Stimulated activated CD8-positive, alpha-beta memory T cell treated with anti-CD3 and anti-CD28 coated beads, Interleukin-15, amount 100 ng/mL, for 48 hours (primary cell): ENCODE measurements around the gene CACNA2D4.

Experiments used
- DNase-seq, 2 donors: peaks; one replicate each; pipeline ENCODE4 v3.0.0-alpha.2; 2020; ENCODE audit warnings: low read depth in 2 of 2

The CACNA2D4 gene

DNA sequence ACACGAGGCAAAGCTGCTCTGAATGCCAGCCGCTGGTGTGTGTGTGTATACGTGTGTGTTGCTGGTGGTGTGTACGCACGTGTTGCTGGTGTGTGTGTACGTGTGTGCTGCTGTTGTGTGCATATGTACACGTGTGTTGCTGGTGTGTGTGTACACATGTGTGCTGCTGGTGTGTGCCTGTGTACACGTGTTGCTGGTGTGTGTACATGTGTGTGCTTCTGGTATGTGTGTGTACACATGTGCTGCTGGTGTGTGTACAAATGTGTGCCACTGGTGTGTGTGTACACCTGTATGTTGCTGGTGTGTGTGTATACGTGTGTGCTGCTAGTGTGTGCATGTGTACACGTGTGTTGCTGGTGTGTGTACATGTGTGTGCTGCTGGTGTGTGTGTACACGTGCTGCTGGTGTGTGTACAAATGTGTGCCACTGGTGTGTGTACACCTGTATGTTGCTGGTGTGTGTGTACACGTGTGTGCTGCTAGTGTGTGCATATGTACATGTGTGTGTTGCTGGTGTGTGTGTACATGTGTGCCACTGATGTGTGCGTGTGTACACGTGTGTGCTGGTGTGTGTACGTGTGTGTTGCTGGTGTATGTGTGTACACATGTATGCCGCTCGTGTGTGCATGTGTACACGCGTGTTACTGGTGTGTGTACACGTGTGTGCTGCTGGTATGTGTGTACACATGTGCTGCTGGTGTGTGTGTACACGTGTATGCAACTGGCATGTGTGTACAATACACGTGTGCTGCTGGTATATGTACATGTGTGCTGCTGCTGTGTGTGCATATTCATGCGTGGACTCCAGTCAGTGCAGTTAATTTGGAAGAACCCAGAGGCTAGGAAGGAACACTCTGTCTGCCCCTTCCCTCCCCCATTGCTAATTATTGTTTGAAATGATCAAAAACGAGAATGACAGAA, 47.2 kb downstream of the CACNA2D4 start:
- no peak for DNase-seq

DNA sequence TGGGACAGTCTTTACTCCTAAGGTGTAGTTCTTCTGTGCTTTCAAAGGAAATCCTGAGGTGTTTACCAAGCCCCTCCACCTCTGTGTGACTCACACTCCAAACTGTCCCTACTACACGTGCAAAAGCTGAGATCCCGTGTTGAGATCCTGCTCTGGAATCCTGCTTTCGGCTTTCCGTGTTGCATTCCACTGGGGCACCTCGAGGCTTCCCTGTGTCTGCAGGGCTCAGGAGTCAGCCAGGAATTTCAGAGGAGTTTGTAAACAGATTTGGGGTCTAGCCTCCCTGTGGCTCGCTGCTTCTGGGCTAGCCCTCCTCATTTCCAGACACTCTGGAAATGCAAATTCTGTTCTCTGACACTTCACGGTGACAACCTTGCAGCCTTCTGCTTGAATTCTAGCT, 48.4 kb downstream of the CACNA2D4 start:
- DNase-seq, result no peak

DNA sequence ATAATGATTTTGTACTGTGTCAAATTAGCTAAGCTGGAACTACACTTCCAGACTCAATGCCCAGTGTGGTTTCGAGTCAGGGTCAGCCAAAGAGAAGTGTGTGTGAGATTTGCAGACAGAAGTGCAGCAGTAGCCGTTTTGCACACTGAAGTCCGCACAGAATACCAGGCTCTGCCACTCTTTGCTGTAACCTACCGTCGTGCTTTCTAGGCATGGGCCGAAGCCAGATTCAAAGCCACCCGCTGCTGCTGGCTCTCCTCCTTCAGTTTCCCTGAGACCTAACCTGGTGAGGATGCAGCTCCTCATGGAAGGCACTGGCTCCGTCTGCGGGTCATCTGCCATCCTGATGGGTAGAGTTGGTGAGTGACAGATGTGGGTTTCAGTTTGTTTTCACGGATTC, 49.3 kb downstream of the CACNA2D4 start:
- DNase-seq, result no peak

DNA sequence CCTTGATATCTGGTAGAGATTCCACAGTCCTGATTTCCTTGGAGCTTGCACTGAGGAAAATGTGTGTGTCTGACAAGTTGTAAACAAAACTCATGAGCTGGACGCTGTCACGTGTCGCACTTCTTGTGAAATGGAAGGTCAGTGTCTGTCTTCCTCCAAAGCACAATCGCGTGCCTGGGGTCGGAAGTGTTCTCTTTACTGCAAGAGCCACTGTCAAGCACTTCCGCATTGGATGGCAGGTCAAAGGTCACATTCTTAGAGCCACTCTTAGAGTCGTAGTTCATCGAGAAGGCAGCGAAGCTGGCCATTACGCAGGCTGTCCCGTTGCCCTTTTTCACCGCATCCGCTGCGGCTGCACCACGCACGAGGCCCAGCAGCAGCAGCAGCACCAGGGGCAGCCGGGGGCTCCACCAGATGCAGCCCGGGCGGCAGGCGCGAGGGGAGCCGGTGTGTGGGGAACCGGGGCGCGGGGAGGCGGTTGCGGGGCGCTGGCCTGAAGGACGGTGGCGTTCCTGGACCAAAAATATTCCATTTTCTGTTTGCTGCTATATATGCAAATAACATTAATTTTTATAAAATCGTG, 53.1 kb downstream of the CACNA2D4 start:
- no peak for DNase-seq

DNA sequence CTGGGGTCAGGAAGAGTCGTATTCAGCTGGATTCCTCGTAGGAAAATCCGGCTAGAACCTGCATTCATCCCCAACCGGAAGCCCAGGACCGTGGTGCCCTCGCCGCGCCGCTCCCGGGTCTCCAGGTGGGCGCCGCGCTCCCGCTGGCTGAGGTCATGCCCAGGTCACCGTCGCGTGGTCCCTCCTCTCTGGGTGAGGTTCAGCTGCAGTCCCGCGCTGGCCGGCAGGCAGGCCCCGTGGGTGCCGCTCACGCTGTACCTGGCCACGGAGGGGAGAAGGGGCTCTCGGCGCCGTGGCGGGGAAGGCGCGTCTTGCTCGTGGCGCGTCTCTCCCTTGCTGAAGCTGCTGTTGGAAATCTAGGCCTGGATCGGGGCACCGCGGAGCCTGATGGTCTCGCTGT, 53.6 kb downstream of the CACNA2D4 start:
- no peak for DNase-seq

DNA sequence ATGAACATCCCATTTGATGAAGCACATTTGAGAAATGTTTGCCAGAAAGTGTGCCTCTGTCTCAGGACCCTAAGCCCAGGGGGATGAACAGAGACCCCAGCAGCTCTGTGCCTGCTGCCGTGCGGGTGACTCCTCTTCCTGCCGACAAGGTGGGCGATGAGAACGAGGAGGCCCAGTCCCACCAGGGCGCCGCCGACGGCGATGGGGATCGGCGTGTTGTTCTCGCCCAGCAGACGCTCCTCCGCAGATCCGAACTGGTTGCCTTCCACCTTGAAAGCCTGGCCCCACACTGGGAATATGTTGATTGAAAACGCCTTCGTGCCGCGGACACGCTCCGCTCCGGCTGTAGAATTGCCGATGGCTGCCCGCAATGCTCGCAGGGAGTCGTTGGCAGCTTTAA, 54.0 kb downstream of the CACNA2D4 start:
- DNase-seq, result no peak

DNA sequence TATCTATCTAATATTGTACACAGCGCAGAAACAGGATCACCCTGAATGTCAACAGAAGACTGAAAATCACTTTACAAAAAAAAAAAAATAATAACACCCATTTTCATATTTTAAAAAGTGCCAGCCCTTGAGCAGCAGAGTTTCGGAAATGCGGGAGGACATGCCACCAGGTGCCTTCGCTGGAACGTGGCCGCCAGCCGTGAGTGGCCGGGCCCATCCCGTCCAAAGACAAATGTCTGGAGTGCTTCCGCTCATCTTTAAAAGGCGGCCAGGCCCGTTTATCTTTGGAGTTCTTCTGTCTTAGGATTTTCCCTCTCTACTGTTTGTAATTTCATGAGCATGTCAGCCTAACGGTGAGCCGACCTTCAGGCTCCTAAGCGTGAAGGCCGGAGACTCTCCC, 54.6 kb downstream of the CACNA2D4 start:
- DNase-seq, result no peak

DNA sequence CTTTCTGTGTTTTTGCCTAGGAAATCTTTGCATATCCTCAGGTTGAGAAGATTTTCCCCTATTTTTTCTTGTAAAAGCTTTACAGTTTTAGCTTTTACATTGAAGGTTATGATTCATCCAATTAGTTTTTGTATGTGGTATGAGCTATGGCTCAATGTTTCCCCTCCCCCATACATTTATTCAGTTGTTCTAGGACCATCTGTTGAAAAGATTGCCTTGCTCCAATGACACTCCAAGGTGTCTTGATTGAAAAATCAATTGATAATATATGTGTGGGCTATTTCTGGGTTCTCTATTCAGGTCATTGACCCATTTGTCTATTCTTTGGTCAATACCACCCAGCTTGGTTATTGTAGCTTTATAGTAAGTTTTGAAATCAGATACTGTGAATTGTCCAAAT, 55.5 kb downstream of the CACNA2D4 start:
- no peak for DNase-seq

DNA sequence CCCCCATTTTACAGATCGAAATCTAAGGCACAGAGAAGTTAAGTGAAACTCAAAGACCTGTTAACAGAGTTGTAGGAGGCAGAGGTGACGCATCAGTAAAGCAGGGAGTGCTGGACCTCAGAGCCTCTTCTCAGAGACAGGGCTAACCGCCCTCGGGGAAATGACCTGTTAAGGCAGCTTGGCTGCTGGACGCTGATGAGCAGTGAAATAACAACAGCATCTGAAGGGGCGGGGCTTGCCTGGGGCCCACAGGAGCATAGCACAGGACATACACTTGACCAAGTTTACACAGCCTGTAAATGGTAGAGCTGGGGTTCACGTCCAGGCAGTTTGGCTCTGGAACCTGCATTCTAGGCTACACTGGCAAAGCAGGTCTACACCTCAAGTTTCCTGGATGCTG, 58.8 kb downstream of the CACNA2D4 start:
- DNase-seq, result no peak

DNA sequence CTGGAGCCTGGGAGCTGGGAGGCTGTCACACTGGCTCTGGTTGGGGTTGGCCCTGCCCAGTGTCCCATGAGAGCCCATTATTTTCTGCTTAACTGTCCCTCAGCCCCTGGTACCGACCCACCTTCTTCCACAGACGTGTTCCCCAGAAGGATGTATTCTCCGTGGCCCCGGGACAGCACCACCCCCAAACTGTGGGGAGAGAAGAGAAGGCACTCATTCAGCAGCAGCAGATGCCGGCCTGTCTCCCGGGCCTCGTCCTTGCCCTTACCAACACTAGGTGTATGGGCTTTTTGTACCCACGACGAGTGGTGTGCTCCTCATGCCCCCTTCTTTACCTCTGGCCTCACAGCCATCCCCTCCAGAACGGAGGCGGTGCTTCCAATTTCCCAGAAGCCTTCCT, 60.0 kb downstream of the CACNA2D4 start:
- DNase-seq, result no peak

DNA sequence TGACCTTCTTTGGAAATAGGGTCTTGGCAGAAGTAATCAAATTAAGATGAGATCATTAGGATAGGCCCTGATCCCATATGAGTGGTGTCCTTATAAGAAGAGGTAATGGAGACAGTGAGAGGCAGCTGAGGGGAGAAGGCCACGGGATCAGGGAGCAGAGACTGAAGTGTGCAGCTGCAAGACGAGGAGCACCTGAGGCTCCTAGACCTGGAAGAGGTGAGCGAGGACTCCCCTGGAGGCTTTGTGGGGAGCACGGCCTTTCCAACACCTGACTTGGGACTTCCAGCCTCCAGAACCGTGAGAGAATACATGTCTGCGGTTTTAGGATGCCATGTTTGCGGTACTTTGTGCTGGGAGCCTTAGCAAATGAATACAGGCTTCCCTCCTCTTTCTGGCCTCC, 60.6 kb downstream of the CACNA2D4 start:
- no peak for DNase-seq

DNA sequence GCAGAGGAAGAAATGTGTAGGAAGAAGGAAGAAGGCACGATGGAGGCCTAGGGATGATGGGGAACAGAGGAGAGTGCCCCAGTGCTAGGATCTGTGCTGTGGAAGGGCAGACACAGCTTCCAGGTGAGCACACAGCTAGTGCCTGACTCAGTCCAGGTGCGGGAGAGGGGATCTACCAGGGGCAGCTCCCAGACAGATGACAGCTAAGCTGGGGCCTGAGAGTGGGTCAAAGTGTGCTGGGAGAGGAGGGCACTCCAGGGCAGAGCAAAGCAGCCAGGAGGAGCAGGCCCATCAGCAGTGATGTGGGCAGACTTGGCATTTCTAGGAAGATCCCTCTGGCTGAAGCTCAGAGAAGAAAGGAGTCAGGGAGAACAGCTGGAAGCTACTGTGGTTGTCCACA, 61.4 kb downstream of the CACNA2D4 start:
- DNase-seq, result no peak

DNA sequence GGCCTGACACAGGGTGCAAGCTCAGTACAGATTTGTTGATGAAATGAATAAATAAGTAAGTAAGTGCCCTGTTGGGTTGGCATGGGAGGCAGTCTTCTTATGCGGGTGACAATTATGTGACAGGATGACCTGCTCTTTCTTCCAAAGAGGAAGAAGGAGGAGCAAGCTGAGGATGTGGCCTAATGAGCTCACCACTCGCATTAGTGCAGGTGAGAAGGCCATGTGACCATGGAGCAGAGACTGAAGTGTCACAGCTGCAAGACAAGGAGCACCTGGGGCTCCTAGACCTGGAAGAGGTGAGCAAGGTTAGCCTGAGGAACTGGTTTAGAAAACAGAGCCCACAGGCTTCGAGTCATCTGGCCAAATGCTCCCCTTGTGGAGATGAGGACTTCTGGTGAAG, 63.2 kb downstream of the CACNA2D4 start:
- no peak for DNase-seq

DNA sequence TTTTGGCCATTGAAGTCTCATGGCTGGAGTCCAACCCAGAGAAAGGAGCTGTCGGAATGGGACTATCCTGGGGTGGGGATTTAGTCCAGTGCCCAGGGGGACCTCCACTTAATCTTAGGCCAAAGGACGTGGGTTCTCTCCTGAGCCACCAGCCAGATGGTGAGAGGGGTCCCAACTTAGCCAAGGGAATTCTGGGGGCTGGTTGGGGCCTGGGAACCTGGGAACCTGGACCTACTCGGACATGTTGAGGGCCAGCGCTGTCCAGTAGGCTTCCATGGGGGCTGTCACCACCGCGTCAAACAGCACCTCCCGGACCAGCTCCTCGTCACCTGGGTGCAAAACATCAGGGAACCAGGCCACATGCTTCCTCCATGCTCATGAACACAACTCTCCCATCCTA, 64.7 kb downstream of the CACNA2D4 start:
- DNase-seq, result no peak

DNA sequence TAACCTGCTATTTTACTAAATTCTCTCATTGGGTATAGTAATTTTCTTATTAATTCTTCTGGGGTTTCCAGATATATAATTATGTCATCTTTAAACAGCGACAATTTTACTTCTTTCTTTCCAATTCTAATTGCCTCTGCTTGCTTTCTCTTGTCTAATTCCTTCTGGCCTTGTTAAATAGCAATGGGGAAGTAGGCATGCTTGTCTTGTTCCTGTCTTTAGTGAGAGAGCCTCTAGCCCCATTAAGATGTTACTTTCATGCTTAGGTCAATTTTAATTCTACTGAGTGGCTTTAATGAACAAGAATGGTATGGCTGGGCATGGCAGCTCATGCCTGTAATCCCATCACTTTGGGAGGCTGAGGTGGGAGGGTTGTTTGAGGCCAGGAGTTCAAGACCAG, 66.4 kb downstream of the CACNA2D4 start:
- no peak for DNase-seq

DNA sequence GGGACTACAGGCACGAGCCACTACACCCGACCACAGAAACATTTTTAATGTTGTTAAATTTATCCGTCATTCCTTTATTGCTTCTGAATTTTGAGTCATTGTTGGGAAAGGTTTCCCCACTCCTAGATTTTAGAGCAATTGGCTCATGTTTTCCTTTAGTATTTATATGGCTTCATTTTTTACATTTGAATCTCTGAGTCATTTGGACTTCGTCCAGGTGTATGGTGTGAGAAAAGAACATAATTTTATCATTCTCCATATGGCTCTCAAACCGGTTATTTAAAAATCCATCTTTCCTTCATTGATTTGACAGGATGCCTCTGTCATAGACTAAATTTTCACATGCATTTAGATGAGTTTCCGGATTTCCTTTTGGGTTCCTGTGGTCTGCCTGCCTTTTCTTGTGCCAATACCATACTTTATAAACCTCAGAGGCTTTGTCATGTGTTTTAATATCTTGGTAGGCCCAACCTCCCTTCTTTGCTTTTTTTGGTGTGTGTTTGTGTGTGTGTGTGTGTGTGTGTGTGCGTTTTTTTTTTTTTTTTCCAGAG, 67.2 kb downstream of the CACNA2D4 start:
- no peak for DNase-seq

DNA sequence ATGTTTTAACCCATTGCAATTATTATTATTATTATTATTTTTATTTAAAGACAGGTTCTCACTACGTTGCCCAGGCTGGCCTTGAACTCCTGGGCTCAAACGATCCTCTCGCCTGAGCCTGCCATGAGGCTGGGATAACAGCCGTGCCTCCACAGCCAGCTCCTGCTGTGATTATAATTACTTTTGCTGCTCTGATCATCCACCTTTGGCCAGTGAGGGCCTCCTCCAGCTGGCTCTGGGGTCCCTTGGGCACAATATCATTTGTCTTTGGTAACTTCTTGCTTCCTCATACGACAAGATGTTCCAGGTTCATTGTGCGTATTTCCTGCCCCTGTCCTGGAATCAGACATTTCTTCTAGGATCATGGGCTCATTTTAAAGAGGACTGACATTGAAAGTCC, 69.7 kb downstream of the CACNA2D4 start:
- DNase-seq, result no peak

DNA sequence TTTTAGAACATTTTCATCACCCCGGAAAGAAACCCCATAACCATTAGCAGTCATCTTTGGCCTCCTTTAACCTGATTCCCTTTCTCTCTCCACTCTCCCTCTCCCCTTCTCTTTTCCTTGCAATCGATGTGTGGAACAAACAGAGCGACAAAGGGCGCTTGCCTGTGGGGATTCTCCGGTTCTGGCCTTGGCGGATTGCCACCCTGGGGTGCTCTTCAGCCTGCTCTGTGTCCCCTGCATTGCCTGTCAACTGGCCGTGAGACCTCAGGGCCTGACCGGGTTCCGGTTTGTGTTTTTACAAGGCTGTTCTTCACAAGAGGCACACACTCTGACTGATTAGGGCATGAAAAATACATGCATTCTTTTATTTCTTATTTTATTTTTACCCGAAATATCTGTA, 70.3 kb downstream of the CACNA2D4 start:
- no peak for DNase-seq

DNA sequence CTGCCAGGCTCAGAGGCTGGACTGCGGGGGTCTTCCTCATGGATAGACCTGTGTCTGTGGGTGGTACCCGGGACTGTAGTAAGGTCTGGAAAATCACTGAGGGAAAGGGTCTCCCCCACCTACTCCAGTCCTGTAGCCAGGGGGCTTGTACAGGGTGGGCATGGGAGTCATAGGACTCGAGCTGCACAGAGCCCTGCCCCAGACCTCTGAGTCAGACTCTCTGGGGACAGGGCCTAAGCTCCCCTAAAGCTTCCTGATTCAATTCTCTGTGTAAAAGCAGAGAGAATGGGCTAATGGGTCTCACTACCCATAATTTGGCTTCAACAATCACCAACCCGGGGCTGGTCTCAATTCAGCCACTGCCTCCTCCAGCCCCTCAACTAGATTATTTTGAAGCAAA, 71.0 kb downstream of the CACNA2D4 start:
- no peak for DNase-seq

DNA sequence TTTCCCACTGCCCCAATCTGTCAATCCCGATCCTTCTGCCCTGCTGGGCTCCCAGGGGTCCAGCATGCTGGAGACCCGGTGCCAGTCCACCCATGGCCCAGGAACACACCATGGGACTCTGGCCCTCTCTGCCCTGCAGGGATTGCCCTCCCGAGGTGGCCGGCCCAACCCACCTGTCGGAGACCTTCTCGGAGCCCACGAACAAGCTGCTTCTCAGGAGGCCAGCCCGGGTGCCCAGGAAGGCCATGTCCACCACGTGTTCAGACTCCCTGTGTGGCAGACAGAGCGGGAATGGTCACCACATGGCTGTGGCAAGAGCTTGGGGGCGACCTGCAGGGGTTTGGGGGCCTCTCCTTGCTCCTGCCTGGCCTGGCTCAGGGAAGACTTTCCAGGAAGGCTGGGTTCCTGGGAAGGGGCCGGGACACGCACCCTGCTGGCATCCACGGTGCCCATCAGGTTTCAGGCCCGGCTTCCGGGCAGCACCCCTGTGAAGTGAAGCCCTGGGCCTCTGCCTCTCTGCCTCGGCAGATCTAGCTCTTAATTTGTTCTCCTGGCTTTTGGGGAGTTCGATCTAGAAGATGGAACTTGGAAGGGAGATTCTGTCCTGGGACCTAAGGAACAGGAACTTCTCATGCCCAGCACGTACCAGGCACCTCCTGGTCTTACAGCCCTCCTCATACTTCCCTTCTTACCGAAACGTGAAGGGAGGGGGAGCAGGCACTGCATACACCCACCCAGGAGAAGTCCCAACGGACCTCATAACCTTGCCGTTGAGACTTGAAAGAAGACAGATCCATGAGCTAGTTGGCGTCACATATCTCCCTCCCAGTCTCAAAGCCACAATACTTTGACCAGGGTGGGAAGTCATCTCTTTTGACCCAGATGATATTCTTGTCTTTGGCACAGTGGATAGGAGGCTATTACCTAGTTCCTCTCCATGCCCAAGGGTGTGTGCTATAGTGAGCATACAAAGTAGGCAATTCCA, 71.7 kb downstream of the CACNA2D4 start:
- no peak for DNase-seq

DNA sequence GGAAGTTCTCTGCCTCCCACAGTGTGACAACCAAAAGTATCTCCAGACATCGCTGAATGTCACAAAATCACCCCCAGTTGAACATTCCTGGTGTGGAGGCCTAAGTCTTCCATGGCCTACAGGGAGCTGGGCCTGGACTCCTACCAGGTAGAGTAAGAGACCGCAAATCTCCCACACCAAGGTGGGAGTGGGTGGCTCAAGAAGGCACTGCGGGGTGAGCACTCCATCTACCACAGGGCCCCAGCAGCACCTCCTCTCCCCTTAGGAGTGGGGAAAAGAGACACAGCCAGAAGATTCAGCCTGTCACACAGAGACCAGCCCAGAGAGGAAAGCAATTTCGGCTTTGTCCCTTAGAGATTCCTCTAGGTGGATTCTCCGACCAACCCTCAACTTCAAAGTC, 72.6 kb downstream of the CACNA2D4 start:
- no peak for DNase-seq

DNA sequence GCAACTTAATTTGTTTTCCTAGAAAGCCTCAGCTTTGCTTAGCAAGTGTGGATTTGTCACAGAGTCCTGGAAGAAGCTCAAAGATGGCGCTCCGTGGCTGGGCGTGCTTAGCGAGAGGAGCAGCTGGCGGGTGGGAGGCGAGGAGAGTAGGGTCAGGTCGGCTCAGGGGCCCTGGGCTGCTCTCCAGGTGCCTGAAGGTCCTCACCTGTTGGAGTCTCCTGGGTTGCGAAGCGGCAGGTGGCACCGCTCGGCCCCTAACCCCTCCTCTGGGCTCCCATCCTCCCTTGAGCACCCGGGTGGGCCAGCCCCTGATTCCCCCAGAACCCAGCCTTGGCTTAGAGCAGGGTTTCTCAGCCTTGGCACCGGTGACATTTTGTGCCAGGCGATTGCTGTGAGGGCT, 73.0 kb downstream of the CACNA2D4 start:
- DNase-seq, result no peak
